MM.1S (cell line): ENCODE results near the gene EDEM3.

Source experiments
- EZH2 ChIP-seq: fragments of 300-600 bp; sonication (generic); optimal IDR thresholded peaks from 2 replicates; pipeline ENCODE3; 2017; ENCODE audit warnings: low read depth, mild to moderate bottlenecking, antibody characterized with exemption, low read length, mixed read lengths
- EZH2phosphoT487 ChIP-seq: fragments of 300-600 bp; sonication (generic); IDR thresholded peaks from 2 replicates; pipeline ENCODE4 v1.6.1; 2018; ENCODE audit warnings: antibody characterized with exemption, low read length
- TF ChIP-seq, protein P1 (sequence below): fragments of 300-600 bp; sonication (generic); IDR thresholded peaks from 2 replicates; pipeline ENCODE4 v1.5.1; 2016; ENCODE audit warnings: antibody characterized with exemption, low read length, mixed read lengths

DNA sequence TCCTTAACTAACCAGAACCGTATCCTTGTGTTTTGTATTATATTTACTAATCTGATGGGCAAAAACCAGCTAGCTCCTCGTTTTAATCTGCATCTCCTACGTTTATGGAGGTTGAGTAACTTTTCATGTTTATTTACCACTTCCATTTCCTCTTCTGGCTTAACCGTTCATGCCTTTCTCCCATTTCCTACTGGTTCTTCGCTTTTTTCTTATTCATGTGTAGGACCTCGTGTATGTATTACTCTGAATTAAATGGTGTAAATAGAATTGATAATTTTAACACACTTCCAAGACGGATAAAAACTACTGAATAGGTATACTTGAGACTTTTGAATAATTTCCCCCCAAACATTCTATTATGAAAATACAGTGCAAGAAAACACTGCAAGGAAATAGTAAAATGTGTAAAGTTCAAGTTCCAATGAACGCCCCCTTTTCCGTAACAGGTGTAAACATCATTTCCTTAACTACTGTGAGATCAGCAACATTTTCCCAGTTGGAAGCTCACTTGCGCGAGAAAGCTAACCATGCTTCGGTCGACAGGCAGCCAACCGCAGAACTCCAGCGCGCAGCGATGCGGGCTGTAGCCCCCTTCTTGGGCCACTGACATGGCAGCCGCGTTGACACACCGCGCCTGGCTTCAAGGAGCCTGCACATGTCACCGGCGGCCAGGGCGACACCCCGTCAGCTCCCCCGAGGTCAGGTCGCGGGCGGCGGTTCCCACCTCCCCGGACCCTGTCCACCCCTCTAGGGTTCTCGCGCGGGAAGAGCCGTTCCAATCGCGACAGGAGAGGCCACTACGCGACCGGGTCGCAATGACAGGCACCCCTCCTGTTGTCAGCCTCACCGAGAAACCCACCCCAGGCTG, 816 bp downstream of the EDEM3 start:
- TF ChIP-seq, protein P1, sequence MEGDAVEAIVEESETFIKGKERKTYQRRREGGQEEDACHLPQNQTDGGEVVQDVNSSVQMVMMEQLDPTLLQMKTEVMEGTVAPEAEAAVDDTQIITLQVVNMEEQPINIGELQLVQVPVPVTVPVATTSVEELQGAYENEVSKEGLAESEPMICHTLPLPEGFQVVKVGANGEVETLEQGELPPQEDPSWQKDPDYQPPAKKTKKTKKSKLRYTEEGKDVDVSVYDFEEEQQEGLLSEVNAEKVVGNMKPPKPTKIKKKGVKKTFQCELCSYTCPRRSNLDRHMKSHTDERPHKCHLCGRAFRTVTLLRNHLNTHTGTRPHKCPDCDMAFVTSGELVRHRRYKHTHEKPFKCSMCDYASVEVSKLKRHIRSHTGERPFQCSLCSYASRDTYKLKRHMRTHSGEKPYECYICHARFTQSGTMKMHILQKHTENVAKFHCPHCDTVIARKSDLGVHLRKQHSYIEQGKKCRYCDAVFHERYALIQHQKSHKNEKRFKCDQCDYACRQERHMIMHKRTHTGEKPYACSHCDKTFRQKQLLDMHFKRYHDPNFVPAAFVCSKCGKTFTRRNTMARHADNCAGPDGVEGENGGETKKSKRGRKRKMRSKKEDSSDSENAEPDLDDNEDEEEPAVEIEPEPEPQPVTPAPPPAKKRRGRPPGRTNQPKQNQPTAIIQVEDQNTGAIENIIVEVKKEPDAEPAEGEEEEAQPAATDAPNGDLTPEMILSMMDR, result no peak
- TF ChIP-seq EZH2 (no peak), EZH2phosphoT487 (no peak)
